ENCODE measurements around the gene CLPSL2.

Gene CLPSL2

GRCh38 chr6:35747877-35748276, 28.5 kb upstream of the CLPSL2 start:
- no peak for DNase-seq

GRCh38 chr6:35750557-35750956, 25.8 kb upstream of the CLPSL2 start:
- DNase-seq, result no peak

DNA sequence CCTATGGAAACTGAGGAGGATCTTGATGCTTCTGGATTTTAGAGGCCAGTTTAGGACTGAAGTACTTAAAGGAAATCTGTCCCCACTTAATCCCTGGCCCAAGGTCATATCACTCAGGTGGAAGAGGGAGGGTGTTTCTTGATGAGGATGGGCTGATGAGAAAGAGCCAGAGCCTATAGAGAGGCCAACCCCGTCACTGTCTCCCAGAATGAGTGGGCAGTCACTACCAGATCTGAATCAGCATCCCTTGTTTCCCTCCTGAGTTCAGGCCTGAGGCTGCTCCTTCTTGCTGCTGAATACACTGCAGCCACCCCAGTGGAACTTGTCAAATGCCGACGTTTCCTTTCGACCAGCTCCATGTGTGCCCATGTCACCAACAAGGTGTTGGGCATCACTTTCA, 24.8 kb upstream of the CLPSL2 start:
- no peak for DNase-seq

- DNase-seq, result no peak
These were observed 24.1 kb upstream of the CLPSL2 start for GRCh38 chr6:35752330-35752729.

GRCh38 chr6:35754452-35755277, 21.7 kb upstream of the CLPSL2 start:
- DNase-seq, result no peak

DNA sequence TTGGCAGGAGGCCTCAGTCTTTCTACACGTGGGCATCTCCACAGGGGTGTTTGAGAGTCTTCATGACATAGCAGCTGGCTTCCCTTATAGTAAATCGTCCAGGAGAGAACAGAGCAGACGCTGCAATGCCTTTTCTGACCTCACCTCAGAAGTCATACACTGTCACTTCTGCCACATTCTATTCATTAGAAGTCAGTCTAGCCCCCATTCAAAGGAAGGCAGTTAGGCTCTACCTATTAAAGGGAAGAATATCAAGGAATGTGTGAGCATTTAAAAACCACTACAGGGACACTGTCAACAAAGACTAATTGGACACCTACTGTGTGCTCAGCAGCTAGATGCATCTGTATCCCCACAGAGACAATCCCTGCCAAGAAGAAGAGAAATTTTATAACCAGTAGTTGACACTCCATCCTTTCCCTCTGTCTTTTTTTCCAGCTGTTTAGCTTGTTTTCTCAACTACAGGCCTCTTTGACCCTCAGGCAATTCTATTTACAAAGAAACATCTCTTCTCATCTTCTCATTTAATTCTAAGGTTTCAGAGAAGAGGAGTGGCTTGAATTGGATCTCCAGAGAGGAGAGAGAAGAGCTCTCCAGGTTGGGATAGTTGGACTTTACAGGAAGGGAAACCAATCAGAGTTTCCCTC, 21.0 kb upstream of the CLPSL2 start:
- DNase-seq, result no peak

DNA sequence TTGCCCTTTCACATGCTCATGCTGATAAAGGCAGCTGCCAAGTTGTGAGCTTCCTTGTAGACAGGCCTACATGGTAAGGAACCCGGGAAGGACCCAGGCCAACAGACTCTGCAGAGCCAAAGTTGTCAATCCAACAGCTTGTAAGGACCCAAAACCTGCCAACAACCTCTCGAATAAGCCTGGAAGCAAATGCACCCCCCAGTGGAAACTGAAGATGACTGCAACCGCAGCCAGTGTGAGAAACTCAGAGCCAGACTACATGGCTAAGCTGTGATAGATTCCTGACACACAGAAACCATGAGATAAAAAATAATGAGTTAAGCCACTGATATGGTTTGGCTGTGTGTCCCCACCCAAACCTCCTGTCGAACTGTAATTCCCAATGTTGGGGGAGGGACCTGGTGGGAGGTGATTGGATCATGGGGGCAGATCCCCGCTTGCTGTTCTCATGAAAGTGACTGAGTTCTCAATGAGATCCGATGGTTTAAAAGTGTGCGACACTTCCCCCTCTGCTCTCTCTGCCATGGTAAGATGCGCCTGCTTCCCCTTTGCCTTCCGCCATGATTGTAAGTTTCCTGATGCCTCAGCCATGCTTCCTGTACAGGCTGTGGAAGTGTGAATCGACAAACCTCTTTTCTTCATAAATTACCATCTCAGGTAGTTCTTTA, 18.8 kb upstream of the CLPSL2 start:
- DNase-seq, result no peak

- no peak for DNase-seq
These were observed 17.0 kb upstream of the CLPSL2 start for GRCh38 chr6:35759426-35759825.

DNA sequence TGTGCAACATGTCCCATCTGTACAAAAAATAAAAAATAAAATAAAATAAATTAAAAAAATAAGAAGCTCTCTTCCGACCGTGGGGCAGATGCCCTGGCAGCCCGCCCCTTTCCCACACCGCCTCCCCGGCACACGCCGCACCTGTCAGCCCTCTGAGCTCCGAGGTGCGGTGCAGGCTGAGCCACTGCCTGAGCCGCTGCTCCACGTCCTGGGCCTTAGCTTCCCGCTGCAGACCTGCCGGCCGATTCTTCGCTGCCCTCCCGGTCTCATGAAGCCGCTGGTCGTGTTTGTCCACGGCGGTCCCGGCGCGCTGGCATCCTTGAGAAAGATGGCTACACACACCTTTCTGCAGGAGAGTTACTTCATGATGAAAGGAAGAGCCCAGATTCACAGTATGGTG, 10.7 kb upstream of the CLPSL2 start:
- DNase-seq, result no peak

- no peak for DNase-seq
These were observed 7.2 kb upstream of the CLPSL2 start for GRCh38 chr6:35769211-35769610.

DNA sequence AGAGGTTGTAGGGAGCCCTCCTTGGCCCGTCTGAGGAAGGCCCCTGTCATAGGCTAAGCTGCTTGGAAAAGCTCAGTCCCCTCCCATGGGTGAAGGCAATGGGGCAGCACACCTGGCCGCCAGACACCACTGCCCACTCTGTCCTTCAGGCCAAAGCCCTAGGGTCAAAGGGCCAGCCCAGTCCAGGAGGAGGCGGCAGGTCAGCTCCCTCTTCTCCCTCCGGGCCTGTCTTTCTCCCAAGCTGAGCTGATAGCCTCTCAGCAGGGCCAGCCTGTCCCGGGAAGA, 5.1 kb upstream of the CLPSL2 start:
- no peak for DNase-seq

- DNase-seq, result no peak
These were observed 2.1 kb upstream of the CLPSL2 start for GRCh38 chr6:35774116-35774794.

GRCh38 chr6:35775031-35775430, 1.4 kb upstream of the CLPSL2 start:
- DNase-seq, result no peak

- DNase-seq, result no peak
These were observed 1.1 kb downstream of the CLPSL2 start for GRCh38 chr6:35777356-35778102.

DNA sequence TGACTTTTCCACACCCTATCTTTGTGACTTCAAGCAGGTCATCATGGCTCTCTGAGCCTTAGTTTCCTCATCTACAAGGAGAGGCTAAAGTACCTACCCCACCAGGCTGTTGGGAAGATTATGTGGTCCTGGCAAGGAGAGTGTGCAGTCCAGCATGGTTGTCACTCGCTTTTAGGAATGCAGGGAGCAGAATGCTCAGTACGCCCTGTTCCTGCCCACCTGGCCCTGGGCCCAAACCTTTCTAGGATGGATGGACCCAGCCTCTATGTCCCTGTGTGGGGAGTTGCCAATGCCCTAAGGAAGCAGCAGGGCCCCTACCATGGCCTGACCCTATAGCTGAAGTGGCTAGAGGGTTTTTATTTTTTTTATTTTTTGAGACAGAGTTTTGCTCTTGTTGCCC, 2.0 kb downstream of the CLPSL2 start:
- no peak for DNase-seq

- no peak for DNase-seq
These were observed 4.3 kb downstream of the CLPSL2 start, which contains the start of gene CLPSL1 for GRCh38 chr6:35780719-35781118. Gene CLPSL1 (plus strand): TSS chr6:35781019. CDS start chr6:35781111, 92 bp downstream.

GRCh38 chr6:35781290-35781689, 4.9 kb downstream of the CLPSL2 start:
- DNase-seq, result no peak

DNA sequence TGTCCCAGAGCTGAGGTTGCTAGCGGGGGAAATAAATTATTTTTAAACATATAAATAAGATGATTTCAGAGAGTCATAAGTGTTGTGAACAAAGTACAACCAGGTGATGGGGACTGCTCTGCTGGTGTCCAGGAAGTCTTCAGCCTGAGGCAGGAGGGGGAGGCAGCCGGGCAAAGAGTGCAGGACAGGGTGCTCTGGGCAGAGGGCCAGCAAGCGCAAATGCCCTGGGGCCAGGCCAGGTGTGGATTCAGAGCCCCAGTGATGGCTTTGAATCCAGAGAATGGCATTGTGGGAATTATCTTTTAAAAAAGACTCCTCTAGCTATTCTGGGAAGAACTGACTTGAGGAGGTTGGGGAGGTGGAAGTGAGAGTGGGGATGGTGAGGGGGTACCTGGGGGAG, 6.0 kb downstream of the CLPSL2 start:
- no peak for DNase-seq

- no peak for DNase-seq
These were observed 7.8 kb downstream of the CLPSL2 start for GRCh38 chr6:35784200-35784599.

- no peak for DNase-seq
These were observed 9.9 kb downstream of the CLPSL2 start for GRCh38 chr6:35786272-35786671.

GRCh38 chr6:35786810-35787209, 10.4 kb downstream of the CLPSL2 start:
- no peak for DNase-seq
